Retina (tissue), 1 donor: Measurements from ENCODE around the gene RGPD4.

Source experiments
- DNase-seq: peaks from one replicate; pipeline ENCODE4 v3.0.0-alpha.2; 2016

The RGPD4 gene

GRCh38 chr2:107931412-107931811 is 104.7 kb downstream of the RGPD4 start:
- no peak for DNase-seq

- no peak for DNase-seq
Observed at GRCh38 chr2:107932488-107932887, 105.8 kb downstream of the RGPD4 start.

GRCh38 chr2:107932979-107933378 is 106.3 kb downstream of the RGPD4 start:
- no peak for DNase-seq

GRCh38 chr2:107936433-107937359 is 110.0 kb downstream of the RGPD4 start:
- DNase-seq = no peak
